HG03520 (cell line): ENCODE data around the gene NDUFAF2.
"Not testable (repeated sequence)": the region's sequence is repeated elsewhere in the genome, so short reads cannot be mapped to it uniquely, and the experiment has no call there.

Experiments
- ATAC-seq: cut with Tn5 transposase; IDR thresholded peaks from one replicate; pipeline ENCODE4 v1.9.1; 2021; ENCODE audit warnings: mild to moderate bottlenecking, moderate library complexity; ENCODE audit not compliant: unreplicated experiment

The NDUFAF2 gene

DNA sequence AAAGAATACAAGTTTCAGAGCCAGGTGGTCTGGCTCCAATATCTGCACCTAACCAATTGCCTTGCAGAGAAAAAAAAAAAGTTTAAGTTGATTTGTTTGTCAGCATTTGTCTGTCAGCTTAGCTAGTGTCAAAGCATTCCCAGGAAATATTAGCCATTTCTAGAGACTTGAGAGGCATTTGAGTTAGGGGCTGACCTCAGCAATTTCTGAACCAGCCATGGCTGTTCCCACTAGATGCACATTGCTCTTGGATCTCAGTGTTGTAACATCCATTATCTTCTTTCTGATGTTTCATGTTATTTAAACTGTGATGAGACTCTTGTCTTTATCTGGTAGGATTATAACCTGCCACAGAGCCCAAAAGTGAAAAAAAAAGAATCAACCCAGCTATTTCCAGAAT lies 102.3 kb downstream of the NDUFAF2 start:
- no peak for ATAC-seq

DNA sequence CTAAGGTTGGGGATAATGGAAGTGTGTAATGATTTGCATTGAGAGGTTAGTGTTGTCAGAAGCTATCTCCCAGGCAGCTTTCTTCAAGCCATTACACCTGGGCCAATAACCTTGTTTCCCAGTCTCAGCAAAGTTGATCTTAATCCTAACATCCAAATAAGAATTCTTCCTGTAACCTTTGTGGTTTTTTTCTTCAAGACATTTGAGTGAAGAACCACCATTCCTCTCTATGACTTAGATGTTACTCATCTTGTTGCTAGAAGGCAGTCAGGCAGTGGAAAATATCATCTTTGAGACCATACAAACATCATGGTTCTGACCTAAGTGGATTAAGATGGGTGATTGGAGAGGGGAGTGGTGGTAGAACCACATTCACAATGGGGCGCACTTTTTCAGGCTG lies 103.5 kb downstream of the NDUFAF2 start:
- no peak for ATAC-seq

DNA sequence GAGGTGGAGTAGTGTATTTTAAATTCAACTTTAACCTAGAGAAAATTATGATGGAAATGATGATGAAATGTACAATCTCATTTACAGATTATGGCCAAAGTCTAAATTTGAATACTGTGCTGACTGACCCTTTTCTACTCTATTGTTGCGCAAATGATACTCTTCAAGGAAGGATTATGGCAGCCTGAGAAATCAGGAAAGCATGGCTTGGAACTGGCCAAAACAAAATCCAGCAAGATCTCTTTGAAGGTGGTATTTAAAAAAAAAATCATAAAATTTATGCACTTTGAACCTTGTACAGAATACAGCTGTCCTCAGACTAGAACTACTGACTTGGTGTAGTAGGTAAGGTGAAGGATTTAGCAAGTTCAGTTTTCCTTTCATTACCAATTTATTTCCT lies 105.3 kb downstream of the NDUFAF2 start:
- ATAC-seq: no peak

DNA sequence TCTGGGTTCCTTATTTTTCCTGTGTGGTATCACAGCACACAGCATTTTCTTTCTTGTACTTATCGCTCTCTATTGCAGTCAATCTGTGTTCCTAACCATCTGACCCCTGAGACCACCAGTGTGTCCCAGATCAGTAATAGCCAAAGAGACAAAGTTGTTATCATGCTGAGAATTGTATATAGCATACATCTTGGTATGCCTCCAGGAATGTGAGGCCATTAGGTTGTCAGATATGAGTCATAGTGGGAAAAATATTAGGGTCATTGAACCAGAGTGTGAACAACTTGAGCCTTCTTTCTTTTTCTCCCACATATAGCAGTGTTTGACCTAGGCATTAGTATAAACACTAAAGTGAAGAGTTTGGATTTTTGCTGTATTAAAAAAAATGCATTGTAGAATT lies 106.3 kb downstream of the NDUFAF2 start:
- no peak for ATAC-seq

DNA sequence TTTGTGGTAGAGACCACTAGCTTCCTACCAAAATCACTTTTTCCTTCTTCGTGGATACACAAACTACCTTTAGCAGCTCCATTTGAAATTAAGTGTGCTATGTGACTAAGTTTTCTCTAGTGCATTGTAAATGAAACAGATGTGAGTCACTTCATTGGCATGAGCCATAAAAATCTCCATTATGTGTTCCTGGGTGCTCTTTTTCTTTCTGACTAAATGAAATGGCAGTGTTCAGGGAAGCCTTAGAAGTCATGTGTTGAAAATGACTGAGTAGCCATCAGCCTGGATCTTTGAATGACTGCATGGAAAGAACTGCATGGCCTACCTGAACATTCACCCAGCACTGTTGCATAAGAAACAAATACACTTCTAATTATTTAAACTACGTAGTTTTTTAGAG lies 107.9 kb downstream of the NDUFAF2 start:
- ATAC-seq: no peak

DNA sequence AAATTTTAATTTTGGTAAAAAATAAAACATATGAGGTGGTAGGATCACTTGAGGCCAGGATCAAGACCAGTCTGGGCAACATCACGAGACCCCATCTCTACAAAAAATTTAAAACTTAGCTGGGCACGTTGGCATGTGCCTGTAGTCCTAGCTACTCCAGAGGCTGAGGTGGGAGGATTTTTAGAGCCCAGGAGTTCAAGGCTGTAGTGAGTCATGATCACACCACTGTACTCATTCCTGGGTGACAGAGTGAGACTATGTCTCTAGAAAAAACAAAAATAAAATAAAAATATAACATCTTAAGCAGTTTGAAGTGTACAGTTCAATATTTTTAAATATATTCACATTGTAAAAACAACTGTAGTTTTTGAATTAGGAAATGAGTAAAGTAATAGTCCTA lies 108.9 kb downstream of the NDUFAF2 start:
- ATAC-seq: no peak

DNA sequence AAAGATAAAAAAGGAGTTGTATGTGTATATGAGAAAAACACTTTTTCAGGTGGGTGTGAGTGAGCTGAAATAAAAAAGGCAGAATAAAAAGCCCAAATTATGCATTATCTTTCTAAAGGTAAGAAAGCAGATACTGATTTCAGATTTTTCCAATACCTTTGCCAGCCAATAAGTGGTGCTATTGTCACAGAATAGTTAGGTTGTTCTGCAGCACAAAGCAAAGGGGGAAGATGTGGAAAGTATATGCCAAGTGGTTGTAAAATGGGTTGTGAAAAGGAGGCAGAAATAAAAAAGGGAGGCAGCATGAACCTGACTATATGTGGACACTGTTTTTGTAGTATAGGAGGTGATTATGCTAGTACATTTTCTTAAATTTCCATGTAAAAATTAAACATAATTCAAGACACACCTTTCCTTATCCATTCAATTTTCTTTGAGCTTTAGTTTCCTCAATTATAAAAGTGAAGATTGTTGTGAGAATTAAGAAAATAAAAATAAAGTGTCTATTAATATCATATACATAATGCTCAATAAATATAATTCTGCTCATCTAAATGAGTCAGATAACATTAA lies 110.5 kb downstream of the NDUFAF2 start:
- ATAC-seq: no peak

DNA sequence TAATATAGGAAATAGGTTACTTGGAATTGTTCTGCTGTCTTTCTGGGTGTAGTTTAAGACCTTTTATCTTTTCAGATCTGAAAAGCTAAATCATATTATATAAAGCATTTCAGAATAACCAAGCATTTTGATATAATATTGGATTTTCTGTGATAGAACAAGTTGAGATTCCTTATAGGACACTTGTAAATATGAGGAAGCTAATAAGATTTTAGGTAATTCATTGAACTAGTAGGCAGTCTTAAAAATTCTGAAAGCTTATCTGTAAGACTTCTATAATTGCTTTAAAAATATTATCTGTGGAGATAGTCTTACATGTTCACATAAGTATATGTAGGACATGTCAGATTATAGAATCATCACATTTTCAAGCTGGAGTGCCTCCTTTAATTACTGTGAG lies 114.5 kb downstream of the NDUFAF2 start:
- no peak for ATAC-seq

DNA sequence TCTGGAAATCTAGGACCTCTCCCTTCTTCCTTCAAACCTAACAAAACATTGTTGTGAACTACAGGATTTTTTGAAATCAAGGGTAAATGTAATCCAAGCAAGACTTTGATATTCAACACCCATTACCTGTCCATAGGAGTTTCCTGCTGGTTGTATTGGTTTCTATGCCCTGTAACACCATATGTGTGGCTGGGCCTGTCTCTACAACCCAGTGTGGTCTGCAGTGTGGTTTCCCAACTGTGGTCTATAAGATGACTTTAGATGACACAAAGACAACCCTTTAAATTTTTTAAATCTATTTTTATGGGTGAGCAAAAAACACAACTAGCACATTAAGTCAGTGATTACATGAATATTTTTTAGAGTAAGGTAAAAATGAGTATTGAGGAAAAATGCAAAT lies 124.1 kb downstream of the NDUFAF2 start:
- ATAC-seq: no peak

DNA sequence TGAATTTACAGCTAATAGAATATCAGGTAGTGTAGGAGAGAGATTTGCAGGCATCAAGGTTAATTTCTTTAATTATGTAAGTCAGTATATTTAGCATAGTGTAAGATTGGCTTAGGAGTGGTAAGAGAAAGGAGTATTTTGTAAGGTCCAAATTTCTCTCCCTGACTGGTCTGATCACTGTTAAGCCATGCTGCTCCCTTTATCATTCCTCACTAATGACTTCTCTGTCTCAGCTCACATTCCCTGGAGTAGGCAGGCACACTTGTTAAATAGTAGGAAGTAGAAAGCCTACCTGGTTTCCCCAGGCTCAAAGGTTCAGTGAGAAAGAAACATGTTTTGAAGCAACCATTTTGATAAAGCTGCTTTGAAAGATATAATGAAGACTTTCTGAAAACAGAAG lies 126.5 kb downstream of the NDUFAF2 start:
- ATAC-seq: no peak

DNA sequence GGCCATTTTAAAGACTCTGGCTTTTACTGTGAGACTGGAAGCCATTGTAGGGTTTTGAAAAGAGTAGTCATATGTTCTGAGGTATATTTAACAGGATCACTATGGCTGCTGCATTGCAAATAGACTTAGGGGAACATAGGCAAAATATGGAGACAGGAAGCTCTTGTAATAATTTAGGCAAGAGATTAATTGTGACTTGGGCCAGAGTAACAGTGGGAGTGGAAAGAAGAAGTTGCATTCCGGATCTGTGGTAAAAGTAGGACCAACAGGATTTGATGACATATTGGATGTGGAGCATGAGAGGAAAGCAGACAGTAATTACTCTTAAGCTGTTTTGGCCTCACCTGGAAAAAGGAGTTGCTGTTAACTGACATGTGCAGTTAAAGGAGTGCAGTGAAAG lies 131.6 kb downstream of the NDUFAF2 start:
- ATAC-seq: no peak

DNA sequence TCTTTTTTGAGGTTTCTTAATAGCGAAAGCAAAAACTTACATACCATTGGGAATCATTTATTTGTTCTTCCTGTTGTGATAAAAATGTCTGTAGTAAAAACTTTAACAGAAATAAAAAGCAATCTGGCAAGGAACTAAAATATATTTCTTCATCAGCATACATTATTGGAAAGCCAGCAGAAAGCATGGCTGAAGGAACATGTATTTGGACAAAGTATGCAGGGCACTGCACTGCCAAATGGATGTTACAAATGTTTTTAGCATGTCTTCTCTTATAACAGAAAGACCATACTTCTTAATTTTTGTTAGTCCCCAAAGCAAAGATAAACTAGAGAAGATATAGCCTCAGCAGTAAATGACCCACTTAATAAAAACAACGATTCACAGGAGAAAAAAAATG lies 136.7 kb downstream of the NDUFAF2 start:
- ATAC-seq: no peak

DNA sequence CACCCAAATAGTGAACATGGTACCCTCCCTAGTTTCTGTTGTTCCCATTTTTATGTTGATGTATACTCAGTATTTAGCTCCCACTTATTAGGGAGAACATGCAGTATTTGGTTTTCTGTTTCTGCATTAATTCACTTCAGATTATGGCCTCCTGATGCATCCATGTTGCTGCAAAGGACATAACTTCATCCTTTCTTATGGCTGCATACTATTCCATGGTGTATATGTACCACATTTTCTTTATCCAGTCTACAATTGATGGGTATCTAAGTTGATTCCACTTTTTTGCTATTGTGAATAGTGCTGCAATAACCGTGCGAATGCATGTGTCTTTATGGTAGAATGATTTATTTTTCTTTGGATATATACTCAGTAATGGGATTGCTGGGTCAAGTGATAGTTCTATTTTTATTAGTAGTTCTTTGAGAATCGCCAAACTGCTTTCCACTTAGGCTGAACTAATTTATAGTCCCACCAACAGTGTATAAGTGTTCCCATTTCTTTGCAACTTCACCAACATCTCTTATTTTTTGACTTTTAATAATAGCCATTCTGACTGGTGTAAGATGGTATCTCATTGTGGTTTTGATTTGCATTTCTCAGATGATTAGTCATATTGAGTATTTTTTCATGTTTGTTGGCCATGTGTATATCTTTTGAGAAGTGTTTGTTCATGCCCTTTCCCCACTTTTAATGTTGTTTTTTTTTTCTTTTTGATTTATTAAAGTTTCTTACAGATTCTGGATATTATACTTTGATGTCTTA lies 137.7 kb downstream of the NDUFAF2 start:
- ATAC-seq: no peak

DNA sequence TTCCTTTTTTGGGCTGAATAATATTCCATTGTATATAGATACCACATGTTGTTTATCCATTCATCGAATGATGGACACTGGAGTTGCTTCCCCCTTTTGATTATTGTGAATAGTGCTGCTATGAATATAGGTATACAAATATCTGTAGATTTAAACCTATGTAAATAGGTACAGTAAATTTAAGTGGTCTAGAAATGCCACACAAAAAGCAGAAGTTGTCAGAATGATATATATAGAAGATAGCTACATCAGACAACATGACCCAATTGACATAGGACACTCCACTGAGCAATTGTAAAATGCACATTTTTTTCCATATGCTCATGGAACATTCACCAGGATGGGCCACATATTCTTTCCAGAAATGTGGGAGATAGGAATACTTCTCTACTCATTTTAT lies 139.7 kb downstream of the NDUFAF2 start:
- no peak for ATAC-seq

DNA sequence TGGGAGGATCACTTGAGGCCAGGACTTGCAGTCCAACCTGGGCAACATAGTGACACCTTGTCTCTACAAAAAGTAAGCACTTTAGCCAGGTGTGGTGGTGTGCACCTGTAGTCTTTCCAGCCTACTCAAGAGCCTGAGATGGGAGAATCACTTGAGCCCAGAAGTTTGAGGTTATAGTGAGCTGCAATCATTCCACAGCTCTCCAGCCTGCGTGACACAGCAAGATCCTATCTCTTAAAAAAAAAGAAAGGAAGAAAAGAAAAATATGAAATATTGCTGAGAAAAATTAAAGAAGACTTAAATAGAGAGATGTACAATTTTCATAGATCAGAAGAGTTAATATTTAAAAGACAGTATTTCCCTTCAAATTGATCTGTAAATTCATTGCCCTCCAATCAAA lies 140.9 kb downstream of the NDUFAF2 start:
- no peak for ATAC-seq

DNA sequence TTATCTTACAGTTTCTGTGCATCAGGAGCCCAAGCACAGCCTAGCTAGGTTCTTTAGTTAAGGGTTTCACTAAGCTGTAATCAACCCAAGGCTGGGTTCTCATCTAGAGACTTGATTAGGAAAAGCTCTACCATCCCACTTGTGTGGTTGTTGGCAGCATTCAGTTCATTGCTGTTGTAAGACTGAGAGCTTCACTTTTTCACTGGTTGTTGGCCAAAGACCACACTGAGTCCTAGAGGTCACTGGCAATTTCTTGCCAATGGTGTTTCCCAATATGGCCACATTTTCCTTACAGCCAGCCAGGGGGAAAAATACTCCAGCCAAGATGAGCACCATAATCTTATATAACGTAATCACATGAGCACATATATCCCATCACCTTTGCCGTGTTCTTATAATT lies 142.9 kb downstream of the NDUFAF2 start:
- no peak for ATAC-seq

DNA sequence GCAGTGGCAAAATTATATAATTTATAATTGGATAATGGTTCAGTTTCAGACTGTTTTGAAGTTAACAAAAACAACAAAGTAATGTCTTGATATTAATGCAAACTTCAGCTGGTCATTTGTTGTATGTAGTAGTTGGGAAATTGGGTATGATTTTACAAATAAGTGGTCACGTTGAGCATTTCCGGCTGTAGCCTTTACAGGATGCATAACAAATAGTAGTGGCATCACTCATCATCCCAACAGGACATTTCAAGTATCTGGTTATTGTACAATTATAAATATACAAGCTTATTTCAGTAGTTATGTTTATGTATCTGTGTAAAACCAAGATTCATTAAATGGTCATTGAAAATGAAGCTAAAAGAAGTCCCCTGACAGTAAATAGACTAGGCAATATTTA lies 144.3 kb downstream of the NDUFAF2 start:
- no peak for ATAC-seq

DNA sequence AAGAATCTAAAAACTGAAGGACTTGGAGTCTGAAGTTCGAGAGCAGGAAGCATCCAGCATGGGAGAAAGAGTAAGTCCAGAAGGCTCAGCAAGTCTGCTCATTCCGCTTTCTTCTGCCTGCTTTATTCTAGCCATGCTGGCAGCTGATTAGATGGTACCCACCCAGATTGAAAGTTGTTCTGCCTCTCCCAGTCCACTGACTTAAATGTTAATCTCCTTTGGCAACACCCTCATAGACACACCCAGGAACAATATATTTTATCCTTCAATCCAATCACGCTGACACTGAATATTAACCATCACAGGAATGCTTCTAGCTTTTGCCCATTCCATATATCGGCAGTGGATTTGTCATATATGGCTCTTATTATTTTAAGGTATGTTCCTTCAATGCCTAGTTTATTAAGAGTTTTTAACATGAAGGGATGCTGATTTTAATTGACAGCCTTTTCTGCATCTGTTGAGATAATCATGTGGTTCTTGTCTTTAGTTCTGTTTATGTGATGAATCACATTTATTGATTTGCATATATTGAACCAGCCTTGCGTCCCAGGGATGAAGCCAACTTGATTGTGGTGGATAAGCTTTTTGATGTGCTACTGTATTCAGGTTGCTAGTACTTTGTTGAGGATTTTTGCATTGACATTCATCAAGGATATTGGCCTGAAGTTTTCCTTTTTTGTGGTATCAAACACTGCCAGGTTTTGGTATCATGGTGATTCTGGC lies 148.2 kb downstream of the NDUFAF2 start:
- ATAC-seq: not testable (repeated sequence)

DNA sequence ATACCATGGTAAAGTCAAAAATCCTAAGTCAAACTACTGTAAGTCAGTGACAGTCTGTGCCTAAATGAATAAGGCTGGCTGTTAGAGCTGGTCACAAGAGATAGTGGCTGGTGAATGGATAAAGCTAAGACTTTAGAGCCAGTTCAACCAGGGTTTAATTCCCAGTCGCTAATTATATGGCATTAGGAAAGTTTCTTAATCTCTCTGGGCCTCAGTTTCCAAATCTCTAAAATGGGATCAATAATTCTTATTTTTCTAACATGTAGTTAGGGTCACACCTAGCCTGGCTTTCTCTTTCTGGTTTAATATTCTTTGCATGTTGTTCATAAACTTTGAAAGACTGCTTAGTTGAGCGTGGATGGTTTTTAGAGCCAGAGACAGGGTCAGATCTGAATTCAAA lies 152.5 kb downstream of the NDUFAF2 start:
- no peak for ATAC-seq

DNA sequence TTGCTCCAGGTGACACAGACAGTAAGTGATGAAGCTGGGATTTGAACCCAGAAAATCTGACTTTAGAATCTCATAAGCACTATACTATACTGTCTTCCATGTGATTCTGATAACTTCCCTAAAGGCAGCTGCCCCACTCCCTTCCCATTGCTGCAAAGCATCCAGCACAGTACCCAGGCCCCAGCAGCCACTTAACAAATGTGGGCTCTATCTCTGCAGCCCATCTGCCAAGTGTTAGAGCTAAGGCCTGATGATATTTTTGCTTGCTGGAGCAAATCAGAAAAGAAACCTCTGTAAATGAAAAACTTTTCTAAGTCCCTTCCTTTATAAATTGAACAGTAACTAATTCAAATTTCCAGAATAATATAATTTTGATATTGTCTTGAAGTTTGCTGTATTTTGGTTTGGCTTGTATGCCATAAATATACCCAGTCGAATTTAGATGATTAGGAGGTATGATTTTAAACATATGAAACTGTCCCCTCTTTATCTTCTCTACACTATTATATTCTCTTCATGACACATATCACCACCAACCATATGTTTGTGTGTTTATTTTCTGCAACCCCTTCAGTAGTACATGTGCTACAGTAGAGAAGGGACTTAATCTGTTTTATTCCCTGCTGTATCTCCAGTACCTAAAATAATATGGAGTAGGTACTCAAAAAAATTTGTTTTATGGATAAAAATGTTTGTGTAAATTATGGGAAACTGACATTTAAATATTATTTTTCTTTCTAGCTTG lies 153.4 kb downstream of the NDUFAF2 start:
- ATAC-seq: no peak

DNA sequence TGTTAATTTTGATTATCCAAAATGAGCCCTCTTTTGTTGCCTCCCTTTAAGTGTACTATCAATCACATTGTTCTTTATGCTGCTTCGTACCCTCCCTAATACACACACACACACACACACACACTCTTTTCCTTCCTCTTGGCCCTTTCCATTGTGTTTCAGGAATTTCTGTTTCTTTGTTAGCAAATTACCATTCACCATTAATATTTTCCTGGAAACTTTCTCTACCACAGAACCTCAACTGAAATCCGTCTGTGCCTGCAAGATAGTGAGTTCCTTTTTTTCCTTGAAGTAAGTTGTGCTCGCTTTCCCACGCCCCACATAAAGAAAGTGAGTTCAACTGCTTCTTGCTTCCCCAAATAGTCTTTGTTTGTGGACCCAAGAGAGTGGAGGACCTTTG lies 155.4 kb downstream of the NDUFAF2 start:
- no peak for ATAC-seq

DNA sequence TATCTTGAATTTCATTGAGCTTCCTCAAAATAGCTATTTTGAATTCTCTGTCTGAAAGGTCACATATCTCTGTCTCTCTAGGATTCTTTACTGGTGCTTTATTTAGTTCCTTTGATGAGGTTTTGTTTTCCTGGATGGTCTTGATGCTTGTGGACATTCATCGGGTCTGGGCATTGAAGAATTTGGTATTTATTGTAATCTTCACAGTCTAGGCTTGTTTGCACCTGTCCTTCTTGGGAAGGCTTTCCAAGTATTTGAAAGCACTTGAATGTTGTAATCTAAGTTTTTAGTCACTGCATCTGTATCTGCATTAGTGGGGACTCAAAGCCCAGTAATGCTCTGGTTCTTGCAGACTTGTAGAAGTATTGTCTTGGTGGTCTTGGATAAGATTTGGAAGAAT lies 169.4 kb downstream of the NDUFAF2 start:
- no peak for ATAC-seq
